Aorta (tissue), 5 donors: ENCODE data around the gene KLC3. TPM values are rescaled to one million over a fixed set of nuclear protein-coding genes. Genes with fewer than 3 reads are reported as not detected.

Experiments
- ATAC-seq: fragments of 200-7000 bp; cut with Tn5 transposase; one replicate; pipeline ENCODE4 v1.9.1; 2022; ENCODE audit warnings: moderate library complexity; ENCODE audit not compliant: low FRiP score
- DNase-seq, 2 donors: peaks; one replicate each; pipeline ENCODE4 v3.0.0-alpha.2; 2020
- H3K27ac ChIP-seq, 2 donors: one replicate each; pipeline ENCODE4 v1.5.1; 2013; ENCODE audit warnings: low read length in 2 of 2, mild to moderate bottlenecking in 2 of 2, moderate library complexity in 2 of 2, control low read depth in 1 of 2, inconsistent platforms in 1 of 2, low read depth in 1 of 2
- H3K27me3 ChIP-seq, 2 donors: one replicate each; pipeline ENCODE4 v1.6.1; 2013; ENCODE audit warnings: control low read depth in 1 of 2, low read length in 1 of 2, mild to moderate bottlenecking in 1 of 2, moderate library complexity in 1 of 2; ENCODE audit not compliant: insufficient read depth in 2 of 2, control insufficient read depth in 1 of 2
- H3K36me3 ChIP-seq, 2 donors: one replicate each; pipeline ENCODE4 v1.6.1; 2013; ENCODE audit warnings: control low read depth in 1 of 2, low read length in 1 of 2, mild to moderate bottlenecking in 1 of 2; ENCODE audit not compliant: insufficient read depth in 2 of 2, control insufficient read depth in 1 of 2
- H3K4me1 ChIP-seq, 2 donors: one replicate each; pipeline ENCODE4 v1.6.1; 2013; ENCODE audit warnings: low read length in 2 of 2, control low read depth in 1 of 2, mild to moderate bottlenecking in 1 of 2, moderate library complexity in 1 of 2; ENCODE audit not compliant: insufficient read depth in 2 of 2, control insufficient read depth in 1 of 2
- H3K4me3 ChIP-seq, 2 donors: one replicate each; pipeline ENCODE4 v1.5.1; 2013; ENCODE audit warnings: low read length in 2 of 2, control low read depth in 1 of 2, mild to moderate bottlenecking in 1 of 2
- H3K9me3 ChIP-seq: one replicate; pipeline ENCODE4 v1.6.1; 2013; ENCODE audit warnings: mild to moderate bottlenecking, low read length; ENCODE audit not compliant: control insufficient read depth
- WGBS, 2 donors: extraction: QIAGEN DNeasy Blood & Tissue Kit; methylation state at CpG; one replicate each; pipeline ENCODE4 v1.1.7; 2013; 5-methylcytosine and 5-hydroxymethylcytosine counted together
- intact Hi-C, 2 donors: fragments of 100-400 bp; cut with DNase I; formaldehyde crosslinking; loops; one replicate each; pipeline versions ENCODE4 v1.14.2 to v1.15.0; 2022
- long read RNA-seq, 2 donors: library from polyadenylated mRNA; unstranded; transcript quantifications; one replicate each; pipeline ENCODE4 v2.0.0, GENCODE V29; 2020 to 2021
- polyA plus RNA-seq, 2 donors: library from polyadenylated mRNA; stranded (reverse); fragments of 200-250 nt; gene quantifications; one replicate each; pipeline ENCODE4 v1.2.3, GENCODE V29; 2013
- total RNA-seq, 2 donors: library from RNA; stranded (reverse); fragmentation: NEBNext Ultra II Directional; extraction: Animal tissue kit (Norgen Biotek cat#: 25700); gene quantifications; one replicate each; pipeline ENCODE4 v1.2.1, GENCODE V29; 2021
- donor health status: healthy with polysubstance abuse.
- donor health status: Bipolar disorder and iron deficiency.
- donor health status: DM: no; HTN: no; CAD: no.
- donor health status: DM: no; HTN: no; CAD: no.
- donor health status: DM: yes; HTN: yes; CAD: no.

The KLC3 gene
- not detected for total RNA-seq
- polyA plus RNA-seq = not detected
- long read RNA-seq, donor 1 = 0 reads
- long read RNA-seq, donor 2, partial matches to known transcripts = 0 of 1 reads
- long read RNA-seq, donor 2, other reads (novel, unspliced or antisense) = 0 of 1 reads

DNA sequence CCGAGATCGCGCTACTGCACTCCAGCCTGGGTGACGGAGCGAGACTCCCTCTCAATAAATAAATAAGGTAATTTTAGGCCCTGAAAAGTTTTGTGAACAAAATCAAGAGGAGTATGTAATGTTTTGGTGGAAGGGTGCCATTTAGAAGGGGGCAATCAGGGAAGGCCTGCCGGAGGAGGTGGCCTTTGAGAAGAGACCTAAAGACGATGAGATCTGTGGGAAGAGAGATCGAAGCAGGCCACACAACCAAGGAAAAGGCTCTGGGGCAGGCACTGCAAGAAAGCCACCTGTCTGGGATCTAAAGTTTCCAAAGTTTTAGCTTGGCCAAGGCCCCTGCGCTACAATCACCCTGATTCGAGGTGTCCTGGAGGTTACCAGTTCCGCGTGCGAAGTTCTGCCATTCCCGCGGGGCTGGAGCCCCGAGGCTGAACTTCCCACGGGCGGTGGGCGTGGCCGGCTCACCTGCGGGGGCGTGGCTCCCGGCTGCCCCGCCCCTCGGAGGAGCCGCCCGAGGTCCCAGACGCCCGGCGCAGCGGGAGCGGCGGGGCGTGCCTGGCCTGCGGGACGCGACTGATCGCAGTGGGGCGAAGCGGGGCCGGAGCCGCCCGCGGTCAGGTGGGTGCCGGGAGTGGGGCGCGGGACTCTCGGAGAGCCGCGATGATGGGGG lies at the start of gene KLC3:
KLC3 (plus strand) TSS at position 519 of the 667 bp plus-strand sequence. CDS start 4,792 bp downstream, outside the sequence.
- DNase-seq = no peak
- Histone ChIP-seq H3K4me3 (no peak within 1 kb of the TSS), H3K9me3 (no peaks in the 10 kb centered on the region), H3K4me1 (no peaks in the 10 kb centered on the region), H3K27ac (no peak within 1 kb of the TSS), H3K36me3 (no peaks in the 10 kb centered on the region), H3K27me3 (no peaks in the 10 kb centered on the region)
- intact Hi-C loops = no loop called here
- no peak for ATAC-seq
- WGBS, 2 donors = 10 to 11% methylated on average over 48 to 50 of the region's 50 CpGs

DNA sequence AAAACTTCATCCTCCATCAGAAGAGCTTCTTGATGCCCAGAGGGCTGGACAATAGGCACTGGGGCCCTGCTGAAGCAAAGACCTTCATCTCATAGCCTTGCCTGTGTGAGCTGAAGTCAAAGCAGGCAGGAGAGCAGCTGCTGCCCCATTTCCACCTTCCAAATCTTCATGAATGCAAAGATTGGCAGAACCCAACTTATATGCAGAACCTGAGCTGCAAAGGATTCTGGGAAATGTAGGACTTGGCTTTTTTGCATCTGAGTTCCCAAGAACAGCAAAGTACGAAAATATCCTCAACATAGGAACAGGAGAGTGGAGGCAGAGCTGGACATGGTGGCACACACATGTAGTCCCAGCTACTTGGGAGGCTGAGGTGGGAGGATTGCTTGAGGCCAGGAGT lies 48.7 kb upstream of the KLC3 start:
- H3K27me3 ChIP-seq = no peaks in the 10 kb centered on the region
- H3K9me3 ChIP-seq = no peaks in the 10 kb centered on the region
- no peak overlapping the region for H3K4me3 ChIP-seq
- WGBS, 2 donors = 95 to 100% methylated on average over 1 of the region's 1 CpG
- ATAC-seq (no peak), DNase-seq (no peak)
- peaks cover 0 to 8% of the 10 kb centered on the region in 2 donors for H3K36me3 ChIP-seq
- H3K4me1 ChIP-seq = no peaks in the 10 kb centered on the region
- intact Hi-C loops = no loop called here
- no peak overlapping the region for H3K27ac ChIP-seq

DNA sequence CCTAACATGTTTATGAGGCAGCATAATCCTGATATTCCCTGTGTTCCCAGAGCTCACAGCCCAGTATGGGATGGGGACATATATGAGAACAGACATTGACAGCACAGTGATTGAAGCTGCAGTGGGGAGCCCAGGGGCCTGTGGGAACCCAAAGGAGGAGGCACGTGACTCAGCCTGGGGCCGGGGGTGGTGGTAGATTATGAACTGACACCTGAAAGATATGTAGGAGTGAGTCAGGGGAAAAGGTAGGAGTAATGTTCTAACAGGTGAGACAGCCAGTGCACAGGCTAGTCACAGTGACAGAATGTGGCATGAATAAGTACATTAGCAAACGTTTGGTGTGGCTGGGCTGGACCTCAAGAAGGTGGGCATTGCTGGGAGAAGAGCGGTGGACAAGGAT lies 46.9 kb upstream of the KLC3 start:
- Histone ChIP-seq H3K36me3 (peaks cover 0 to 8% of the 10 kb centered on the region in 2 donors), H3K27ac (no peak overlapping the region), H3K4me1 (no peaks in the 10 kb centered on the region), H3K9me3 (no peaks in the 10 kb centered on the region), H3K27me3 (no peaks in the 10 kb centered on the region), H3K4me3 (no peak overlapping the region)
- peak; percentile 17 for ATAC-seq
- intact Hi-C loops = no loop called here
- WGBS, 2 donors = 94 to 98% methylated on average over 3 to 4 of the region's 4 CpGs
- DNase-seq = no peak

DNA sequence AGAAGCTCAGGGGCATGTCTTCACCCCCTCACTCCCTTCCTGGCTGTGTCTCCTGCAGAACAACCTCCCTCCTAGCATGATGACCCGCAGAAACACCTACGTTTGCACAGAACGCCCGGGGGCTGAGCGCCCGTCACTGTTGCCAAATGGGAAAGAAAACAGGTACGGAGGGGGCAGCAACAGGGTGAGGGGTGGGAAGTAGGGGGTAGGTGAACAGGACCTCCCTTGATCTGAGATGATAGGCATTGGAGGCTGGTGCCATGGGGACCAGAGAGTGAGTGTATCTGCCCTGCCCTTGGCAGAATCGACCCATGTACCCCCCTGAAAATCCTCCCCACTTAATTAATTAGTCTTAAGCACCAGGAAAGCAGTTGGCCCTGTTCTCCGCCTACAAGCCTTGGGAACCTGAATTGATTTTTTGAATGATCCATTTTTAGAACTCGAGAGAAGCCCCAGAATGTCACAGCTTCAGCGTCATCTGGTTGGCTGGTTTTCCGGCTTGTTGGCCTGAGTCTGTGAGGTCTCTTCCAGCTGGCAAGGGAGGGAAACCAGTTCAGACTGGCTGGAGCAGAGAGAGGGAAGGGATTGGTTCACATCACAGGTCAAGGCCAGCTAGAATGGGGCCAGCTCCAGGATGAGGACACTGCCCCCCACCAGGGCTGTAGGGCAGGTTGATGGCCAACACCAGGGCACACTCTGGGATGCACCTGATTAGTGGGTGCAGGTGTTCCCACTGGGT lies 46.1 kb upstream of the KLC3 start:
- Histone ChIP-seq H3K4me3 (no peak overlapping the region), H3K36me3 (peaks cover 0 to 8% of the 10 kb centered on the region in 2 donors), H3K4me1 (no peaks in the 10 kb centered on the region), H3K27ac (no peak overlapping the region), H3K27me3 (no peaks in the 10 kb centered on the region), H3K9me3 (no peaks in the 10 kb centered on the region)
- WGBS, 2 donors = 30 to 39% methylated on average over 12 of the region's 12 CpGs
- intact Hi-C loops = no loop called here
- peak; percentile 74 for ATAC-seq
- DNase-seq = no peak

DNA sequence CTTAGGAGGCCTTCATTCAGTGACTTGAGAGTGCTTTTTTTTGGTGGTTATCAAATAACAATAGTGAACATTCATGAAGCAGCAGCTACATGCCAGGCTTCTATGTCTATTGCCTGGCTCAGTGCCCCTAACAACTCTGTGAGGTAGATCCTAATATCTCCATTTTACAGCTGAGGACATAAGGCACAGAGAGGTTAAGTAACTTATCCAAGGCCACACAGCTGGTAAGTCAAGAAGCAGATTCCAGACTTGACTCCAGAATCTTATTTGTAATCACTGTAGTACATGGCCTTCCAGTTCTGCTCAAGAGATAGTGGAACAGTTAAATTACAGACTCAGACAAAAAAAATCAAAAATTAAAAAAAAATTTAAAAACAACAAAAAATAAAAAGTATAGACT lies 44.7 kb upstream of the KLC3 start:
- no peaks in the 10 kb centered on the region for H3K27me3 ChIP-seq
- DNase-seq = no peak
- intact Hi-C loops = no loop called here
- no peak overlapping the region for H3K27ac ChIP-seq
- H3K4me3 ChIP-seq = no peak overlapping the region
- no peak for ATAC-seq
- H3K4me1 ChIP-seq = no peaks in the 10 kb centered on the region
- H3K36me3 ChIP-seq = peaks cover 0 to 6% of the 10 kb centered on the region in 2 donors
- no peaks in the 10 kb centered on the region for H3K9me3 ChIP-seq

DNA sequence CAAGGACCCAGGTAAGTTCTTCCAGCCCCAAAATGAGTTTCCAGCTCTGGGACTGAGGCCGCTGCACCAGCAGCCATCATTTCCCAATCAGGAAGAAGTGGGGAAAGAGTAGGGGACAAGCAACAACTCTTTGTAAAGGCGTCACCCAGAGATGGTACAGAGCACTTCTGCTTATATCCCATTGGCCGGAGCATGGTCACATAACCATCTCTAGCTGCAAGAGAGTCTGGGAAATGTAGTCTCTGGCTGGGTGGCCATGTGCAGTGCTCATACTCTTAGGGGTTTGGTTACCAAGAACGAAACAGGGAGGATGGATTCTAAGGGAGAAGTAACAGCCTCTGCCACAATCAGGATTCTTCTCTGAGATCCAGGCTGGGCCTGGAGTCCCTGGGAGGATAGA lies 44.2 kb upstream of the KLC3 start:
- H3K4me1 ChIP-seq = no peaks in the 10 kb centered on the region
- intact Hi-C loops = no loop called here
- ATAC-seq = no peak
- no peaks in the 10 kb centered on the region for H3K27me3 ChIP-seq
- H3K27ac ChIP-seq = no peak overlapping the region
- 95 to 96% methylated on average over 4 of the region's 4 CpGs for WGBS, 2 donors
- H3K9me3 ChIP-seq = no peaks in the 10 kb centered on the region
- H3K4me3 ChIP-seq = no peak overlapping the region
- H3K36me3 ChIP-seq = peaks cover 0 to 3% of the 10 kb centered on the region in 2 donors
- DNase-seq = no peak

DNA sequence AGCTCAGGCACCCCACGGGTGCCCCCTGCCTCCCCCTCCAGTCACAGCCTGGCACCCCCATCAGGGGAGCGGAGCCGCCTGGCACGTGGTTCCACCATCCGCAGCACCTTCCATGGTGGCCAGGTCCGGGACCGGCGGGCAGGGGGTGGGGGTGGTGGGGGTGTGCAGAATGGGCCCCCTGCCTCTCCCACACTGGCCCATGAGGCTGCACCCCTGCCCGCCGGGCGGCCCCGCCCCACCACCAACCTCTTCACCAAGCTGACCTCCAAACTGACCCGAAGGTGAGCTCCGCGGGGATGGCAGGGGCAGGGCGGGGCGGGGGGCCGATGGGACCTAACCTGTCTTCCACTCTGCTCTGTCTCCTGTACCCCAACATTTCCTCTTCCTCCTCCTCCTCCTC lies 42.9 kb upstream of the KLC3 start:
- intact Hi-C loops = no loop called here

DNA sequence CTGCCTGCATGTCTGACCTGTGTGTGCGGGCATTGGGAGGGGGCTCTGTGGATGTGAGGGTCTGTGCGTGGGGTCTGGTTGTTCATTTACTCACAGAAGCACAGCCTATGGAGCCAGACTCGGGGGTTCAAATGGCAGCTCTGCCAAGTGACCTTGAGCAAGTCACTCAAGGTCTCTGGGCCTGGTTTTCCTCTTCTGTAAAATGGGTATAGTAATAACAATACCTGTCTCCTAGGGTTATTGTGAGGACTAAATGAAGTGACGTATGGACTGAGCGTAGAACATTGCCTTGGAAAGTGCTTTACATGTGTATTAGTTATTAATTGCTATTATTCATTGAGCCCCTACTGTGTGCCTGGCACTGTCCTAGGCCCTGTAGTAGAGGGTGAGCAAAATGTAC lies 42.3 kb upstream of the KLC3 start:
- Histone ChIP-seq H3K27me3 (no peaks in the 10 kb centered on the region), H3K9me3 (no peaks in the 10 kb centered on the region), H3K4me3 (no peak overlapping the region), H3K36me3 (peaks cover 0 to 3% of the 10 kb centered on the region in 2 donors), H3K27ac (no peak overlapping the region), H3K4me1 (no peaks in the 10 kb centered on the region)
- DNase-seq = no peak
- intact Hi-C loops = no loop called here
- no peak for ATAC-seq
- 93 to 96% methylated on average over 5 of the region's 5 CpGs for WGBS, 2 donors

More for the DNA sequence above, 42.9 kb upstream of the KLC3 start:
- DNase-seq = no peak
- ATAC-seq = no peak
- 94 to 99% methylated on average over 18 of the region's 18 CpGs for WGBS, 2 donors
- Histone ChIP-seq H3K27me3 (no peaks in the 10 kb centered on the region), H3K4me1 (no peaks in the 10 kb centered on the region), H3K36me3 (peaks cover 0 to 3% of the 10 kb centered on the region in 2 donors), H3K4me3 (no peak overlapping the region), H3K9me3 (no peaks in the 10 kb centered on the region), H3K27ac (no peak overlapping the region)

DNA sequence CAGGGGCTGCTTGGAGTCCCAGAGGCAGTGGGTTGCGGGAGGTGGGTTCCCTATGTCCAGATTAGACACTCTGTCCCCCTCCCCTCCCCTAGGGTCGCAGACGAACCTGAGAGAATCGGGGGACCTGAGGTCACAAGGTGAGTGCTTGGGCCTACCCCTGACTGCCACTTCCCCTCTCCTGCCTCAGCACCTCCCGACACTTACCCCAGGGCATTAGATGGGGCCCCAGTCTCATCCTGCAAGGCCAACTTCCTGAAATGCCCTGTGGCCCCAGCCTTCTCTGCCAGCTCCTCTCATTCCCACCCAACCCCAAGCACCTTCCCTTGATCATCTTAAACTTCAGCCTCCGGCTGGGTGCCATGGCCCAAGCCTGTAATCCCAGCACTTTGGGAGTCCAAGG lies 40.8 kb upstream of the KLC3 start:
- Histone ChIP-seq H3K36me3 (peaks cover 0 to 3% of the 10 kb centered on the region in 2 donors), H3K27me3 (no peaks in the 10 kb centered on the region), H3K9me3 (no peaks in the 10 kb centered on the region), H3K4me3 (no peak overlapping the region), H3K27ac (no peak overlapping the region), H3K4me1 (no peaks in the 10 kb centered on the region)
- WGBS, 2 donors = 91 to 94% methylated on average over 6 of the region's 6 CpGs
- no peak for DNase-seq
- intact Hi-C loops = no loop called here
- no peak for ATAC-seq
